HG03196 (cell line): ENCODE data around the gene PAXIP1.

Experiments
- ATAC-seq: cut with Tn5 transposase; IDR thresholded peaks from one replicate; pipeline ENCODE4 v1.9.1; 2021; ENCODE audit not compliant: unreplicated experiment

The PAXIP1 gene

GRCh38 chr7:154913638-154914307, 89.2 kb downstream of the PAXIP1 start:
- ATAC-seq, result peak; percentile 97

- ATAC-seq, result no peak
These were observed 89.9 kb downstream of the PAXIP1 start for GRCh38 chr7:154912871-154913637.

GRCh38 chr7:154911862-154912455, 91.0 kb downstream of the PAXIP1 start:
- ATAC-seq, result no peak

- no peak for ATAC-seq
These were observed 91.5 kb downstream of the PAXIP1 start for GRCh38 chr7:154911411-154911810.

- no peak for ATAC-seq
These were observed 91.9 kb downstream of the PAXIP1 start for GRCh38 chr7:154910977-154911376.

GRCh38 chr7:154910125-154910524, 92.8 kb downstream of the PAXIP1 start:
- ATAC-seq, result no peak

- ATAC-seq, result no peak
These were observed 93.5 kb downstream of the PAXIP1 start for GRCh38 chr7:154909241-154910105.

GRCh38 chr7:154907651-154908620, 95.0 kb downstream of the PAXIP1 start:
- ATAC-seq, result no peak

- ATAC-seq, result no peak
These were observed 96.1 kb downstream of the PAXIP1 start for GRCh38 chr7:154906736-154907355.

- ATAC-seq, result no peak
These were observed 96.7 kb downstream of the PAXIP1 start for GRCh38 chr7:154906201-154906600.

GRCh38 chr7:154905615-154906014, 97.3 kb downstream of the PAXIP1 start:
- ATAC-seq, result no peak

- no peak for ATAC-seq
These were observed 97.8 kb downstream of the PAXIP1 start for GRCh38 chr7:154905146-154905545.

GRCh38 chr7:154903083-154903731, 99.7 kb downstream of the PAXIP1 start:
- no peak for ATAC-seq

- no peak for ATAC-seq
These were observed 100.3 kb downstream of the PAXIP1 start for GRCh38 chr7:154902600-154903082.

- no peak for ATAC-seq
These were observed 103.1 kb downstream of the PAXIP1 start for GRCh38 chr7:154899862-154900261.

GRCh38 chr7:154898973-154899855, 103.7 kb downstream of the PAXIP1 start:
- no peak for ATAC-seq

GRCh38 chr7:154896076-154896475, 106.8 kb downstream of the PAXIP1 start:
- ATAC-seq, result no peak
